GM04504 (cell line): ENCODE data around the gene NPIPA1.
"Not testable (repeated sequence)": the region's sequence is repeated elsewhere in the genome, so short reads cannot be mapped to it uniquely, and the experiment has no call there.

Experiments
- DNase-seq: peaks from one replicate; pipeline ENCODE4 v3.0.0-alpha.2; 2012; ENCODE audit warnings: low read depth

The NPIPA1 gene

GRCh38 chr16:14930971-14931370 lies 6.3 kb upstream of the NPIPA1 start:
- not testable (repeated sequence) for DNase-seq

GRCh38 chr16:14932581-14933375 lies 4.5 kb upstream of the NPIPA1 start:
- DNase-seq, result not testable (repeated sequence)

- not testable (repeated sequence) for DNase-seq
Observed at GRCh38 chr16:14937994-14938393, 751 bp downstream of the NPIPA1 start.

- not testable (repeated sequence) for DNase-seq
Observed at GRCh38 chr16:14942686-14943085, 5.4 kb downstream of the NPIPA1 start.

GRCh38 chr16:14955546-14956231 lies 18.4 kb downstream of the NPIPA1 start:
- no peak for DNase-seq

GRCh38 chr16:14957576-14958322 lies 20.5 kb downstream of the NPIPA1 start:
- no peak for DNase-seq

GRCh38 chr16:14958323-14958600 lies 21.0 kb downstream of the NPIPA1 start:
- no peak for DNase-seq

- no peak for DNase-seq
Observed at GRCh38 chr16:14958970-14959369, 21.7 kb downstream of the NPIPA1 start.

GRCh38 chr16:14961405-14962186 lies 24.4 kb downstream of the NPIPA1 start:
- no peak for DNase-seq

GRCh38 chr16:14963281-14964173 lies 26.3 kb downstream of the NPIPA1 start:
- DNase-seq, result no peak

- DNase-seq, result no peak
Observed at GRCh38 chr16:14965328-14965727, 28.1 kb downstream of the NPIPA1 start.

GRCh38 chr16:14969795-14970194 lies 32.6 kb downstream of the NPIPA1 start:
- DNase-seq, result not testable (repeated sequence)

GRCh38 chr16:14971621-14972228 lies 34.5 kb downstream of the NPIPA1 start:
- not testable (repeated sequence) for DNase-seq

GRCh38 chr16:14973785-14974322 lies 36.6 kb downstream of the NPIPA1 start:
- not testable (repeated sequence) for DNase-seq

- not testable (repeated sequence) for DNase-seq
Observed at GRCh38 chr16:14974331-14974655, 37.0 kb downstream of the NPIPA1 start.

GRCh38 chr16:14974656-14975417 lies 37.6 kb downstream of the NPIPA1 start, which contains the start of gene PDXDC1:
PDXDC1 (plus strand) TSS chr16:14975026; CDS start chr16:14975200, 174 bp downstream.
- peak; percentile 68 for DNase-seq

- DNase-seq, result not testable (repeated sequence)
Observed at GRCh38 chr16:14975418-14976194, 38.4 kb downstream of the NPIPA1 start.

- DNase-seq, result not testable (repeated sequence)
Observed at GRCh38 chr16:14976971-14977736, 39.9 kb downstream of the NPIPA1 start.
